Epidermal melanocyte (primary cell): ENCODE results near the gene ZMYM2.

Source experiments
- DNase-seq: peaks from one replicate; pipeline ENCODE4 v3.0.0; 2011; ENCODE audit warnings: low spot score; ENCODE audit not compliant: insufficient read length

Gene ZMYM2

DNA sequence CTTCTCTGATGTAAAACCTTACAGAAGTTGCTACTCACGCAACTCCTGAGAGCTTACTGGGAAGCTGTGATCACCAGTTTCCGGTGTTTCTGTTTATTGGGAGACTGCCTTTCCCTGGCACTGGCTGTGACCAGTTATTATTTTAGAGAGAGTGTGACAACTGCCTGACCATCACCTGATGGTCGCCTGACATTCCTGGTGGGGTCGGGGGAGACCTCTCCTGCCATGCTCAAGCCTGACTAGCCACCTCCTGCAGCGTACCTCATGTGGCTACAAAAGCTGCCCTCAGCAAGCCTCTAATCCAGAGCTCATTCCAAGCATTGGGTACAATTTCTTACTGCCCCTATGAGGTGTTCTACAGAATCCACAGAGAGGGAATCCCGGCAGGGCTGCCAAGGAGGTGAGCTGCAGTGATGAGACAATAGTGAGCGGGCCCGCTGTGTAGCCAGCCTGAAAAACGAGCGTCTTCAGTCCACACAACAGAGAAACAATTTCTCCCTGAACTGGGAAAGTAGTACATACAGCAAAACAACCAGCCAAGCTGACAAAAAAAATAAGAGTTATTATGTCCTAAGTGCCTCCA, 173.6 kb downstream of the ZMYM2 start:
- no peak for DNase-seq

DNA sequence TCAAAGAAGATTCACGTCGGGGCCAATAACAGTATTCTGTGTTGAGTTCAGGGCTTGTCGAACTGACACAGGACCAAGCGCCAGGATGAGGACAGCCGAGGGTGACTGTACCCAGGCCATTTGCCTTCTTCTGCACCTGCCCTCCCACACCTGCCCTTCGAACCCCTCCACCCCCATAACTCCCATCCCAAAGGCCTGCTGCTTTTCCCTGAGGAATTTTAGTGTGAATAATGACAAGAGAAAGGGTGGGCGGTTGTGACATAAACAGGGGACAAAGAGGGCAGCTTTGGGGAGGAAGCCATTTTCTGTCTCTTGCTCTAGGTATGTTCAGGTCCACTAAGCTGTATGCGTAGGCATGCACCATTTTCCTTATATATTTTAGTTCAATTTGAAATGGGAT, 176.2 kb downstream of the ZMYM2 start:
- DNase-seq = no peak

DNA sequence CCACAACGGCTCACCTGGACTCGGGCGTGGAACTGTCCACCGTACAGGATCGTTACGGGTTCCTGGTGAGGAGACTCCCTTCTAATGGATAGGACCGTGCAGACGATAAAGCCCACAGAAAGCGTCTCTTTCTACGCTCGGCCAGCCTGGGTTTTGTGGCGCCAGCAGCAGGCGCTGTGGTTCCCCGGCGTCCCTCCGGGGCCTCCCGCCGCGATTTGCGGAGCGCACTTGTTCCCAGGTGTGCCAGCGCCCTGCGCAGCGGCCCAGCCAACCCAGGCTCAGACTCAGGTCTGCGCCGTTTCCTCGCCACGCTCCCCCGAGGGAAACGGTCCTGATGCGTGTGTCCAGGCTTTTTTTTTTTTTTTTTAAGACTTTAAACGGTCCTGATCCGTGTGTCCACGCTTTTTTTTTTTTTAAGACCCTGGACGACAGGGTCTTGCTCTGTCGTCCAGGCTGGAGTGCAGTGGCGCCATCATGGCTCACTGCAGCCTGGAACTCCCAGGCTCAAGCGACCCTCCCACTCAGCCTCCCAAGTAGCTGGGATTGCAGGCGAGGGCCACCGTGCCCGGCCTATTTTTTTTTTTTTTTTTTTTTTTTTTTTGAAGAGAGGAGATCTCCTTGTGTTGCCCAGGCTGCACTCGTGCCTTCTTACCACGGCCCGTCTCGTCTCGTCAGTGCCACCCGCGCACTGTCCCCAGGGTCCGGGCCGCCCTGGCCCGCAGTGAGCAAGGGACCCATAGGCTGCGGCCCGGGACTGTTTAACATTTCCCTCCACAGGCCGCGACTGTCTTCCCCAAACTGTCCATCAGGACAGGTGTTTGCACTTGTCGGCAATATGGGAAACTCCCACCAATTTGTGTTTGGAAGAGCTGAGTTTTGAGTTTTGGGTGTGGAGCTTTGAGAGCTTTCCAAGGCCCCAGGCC, 178.5 kb downstream of the ZMYM2 start:
- no peak for DNase-seq

DNA sequence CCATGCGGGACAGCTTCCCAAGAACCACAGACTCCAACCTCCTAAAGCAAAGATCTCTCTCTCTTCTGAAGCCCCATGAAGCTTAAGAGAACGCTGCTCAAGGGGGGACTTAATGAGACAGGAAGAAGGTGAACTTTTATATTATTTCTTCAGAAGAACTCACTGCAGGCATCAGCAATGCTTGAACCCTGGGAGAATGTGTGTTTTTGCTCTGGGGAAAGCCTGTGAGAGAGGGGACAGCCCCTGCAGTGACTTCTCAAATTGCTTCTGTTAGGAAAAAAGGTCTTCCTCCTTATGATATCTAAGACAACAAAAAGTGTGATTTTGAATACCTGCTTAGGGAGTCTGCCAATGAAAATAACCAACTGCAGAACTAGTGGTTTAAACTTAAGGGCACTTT, 179.3 kb downstream of the ZMYM2 start:
- no peak for DNase-seq

DNA sequence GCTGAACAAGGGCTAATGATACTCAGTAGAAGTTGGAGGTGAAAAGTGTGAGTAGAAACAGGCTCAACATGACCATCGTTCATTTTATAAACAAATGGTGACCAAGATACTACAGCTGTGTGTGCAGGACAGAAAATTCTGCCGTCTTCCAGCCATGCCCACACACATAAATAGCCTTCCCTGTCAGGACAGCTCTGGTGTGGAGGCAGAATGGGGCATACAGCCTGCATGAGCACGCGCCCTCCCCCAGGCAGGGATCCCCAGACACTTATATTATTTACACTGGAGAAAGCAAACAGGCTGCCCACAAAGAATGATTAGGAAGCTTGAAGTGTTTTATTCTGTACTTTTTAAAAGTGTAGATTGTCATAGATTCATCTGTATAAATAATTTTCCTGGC, 182.0 kb downstream of the ZMYM2 start:
- no peak for DNase-seq
